Fibroblast of skin of back (primary cell): ENCODE data around the gene MYOM3.

ENCODE experiments used
- DNase-seq: peaks from one replicate; pipeline ENCODE4 v3.0.0-alpha.2; 2013

Gene MYOM3

DNA sequence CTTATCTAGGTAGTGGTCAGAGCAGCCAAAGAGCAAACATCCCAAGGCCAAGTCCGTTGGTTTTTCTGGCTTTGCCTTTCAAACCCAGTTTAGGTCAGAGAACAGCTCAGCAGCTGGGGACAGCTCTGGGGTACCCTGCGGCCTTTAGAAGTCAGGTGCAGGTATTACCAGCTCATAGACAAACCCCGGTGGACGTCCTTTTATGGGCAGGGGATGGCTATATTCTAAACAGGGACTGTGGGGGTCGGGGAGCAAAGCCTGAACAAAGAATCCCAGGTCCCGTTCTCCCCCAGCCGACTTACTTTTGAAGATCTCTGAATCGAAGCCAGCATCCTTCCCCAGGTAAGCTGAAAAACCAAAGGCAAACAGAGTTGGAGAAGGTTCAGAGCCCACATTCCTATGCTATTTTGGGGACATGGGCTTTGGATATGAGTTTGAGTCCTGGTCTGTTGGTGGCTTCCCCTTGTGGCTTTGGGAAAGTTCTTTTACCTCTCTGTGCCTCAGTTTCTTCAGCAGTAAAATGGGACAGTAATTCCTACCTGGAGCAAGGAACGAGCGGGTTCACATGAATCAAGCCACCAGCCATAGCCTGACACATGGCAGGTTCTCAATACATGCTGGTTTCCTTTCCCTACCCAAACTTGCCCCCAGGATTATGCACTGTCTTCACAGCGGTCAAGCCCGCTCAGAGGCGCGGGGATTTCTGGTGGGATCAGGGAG lies 16.6 kb downstream of the MYOM3 start:
- DNase-seq = no peak

DNA sequence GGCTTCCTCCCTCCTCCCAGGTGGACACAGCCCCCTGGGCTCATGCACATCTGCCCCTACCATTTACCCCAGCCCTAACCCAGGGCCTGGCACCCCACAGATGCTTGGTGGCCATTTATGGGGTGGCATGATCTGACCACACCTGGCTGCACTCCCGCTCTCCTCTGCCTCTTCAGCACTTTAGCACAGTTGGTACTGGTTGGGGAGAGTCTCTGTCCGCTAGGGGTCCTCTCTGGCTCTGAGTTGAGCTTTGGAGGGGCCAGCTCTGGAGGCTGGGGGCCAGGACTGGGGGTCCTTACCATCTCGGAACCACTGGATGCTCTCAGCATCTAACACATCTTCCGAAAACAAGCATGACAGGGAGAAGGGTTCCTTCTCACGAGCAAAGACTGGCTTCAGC lies 17.4 kb downstream of the MYOM3 start:
- no peak for DNase-seq

DNA sequence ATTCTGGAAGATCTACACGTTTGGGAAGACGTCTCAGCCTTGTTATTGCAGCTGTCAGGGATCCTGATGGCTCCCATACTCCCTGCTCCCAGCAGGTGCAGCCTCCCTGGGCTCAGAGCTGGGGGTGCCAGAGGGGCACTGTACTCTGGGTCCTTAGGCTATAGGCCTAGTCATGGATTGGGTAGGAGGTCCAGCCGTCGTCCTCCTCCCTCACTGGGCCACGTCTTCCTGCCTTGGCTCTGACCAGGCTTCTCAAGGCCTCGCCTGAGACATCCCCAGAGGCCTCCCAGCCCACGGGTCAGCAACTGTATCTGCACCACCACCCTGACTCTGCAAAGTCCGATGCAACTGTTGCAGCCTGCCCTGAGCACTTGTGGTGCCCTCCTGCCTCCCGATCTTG lies 18.2 kb downstream of the MYOM3 start:
- no peak for DNase-seq

DNA sequence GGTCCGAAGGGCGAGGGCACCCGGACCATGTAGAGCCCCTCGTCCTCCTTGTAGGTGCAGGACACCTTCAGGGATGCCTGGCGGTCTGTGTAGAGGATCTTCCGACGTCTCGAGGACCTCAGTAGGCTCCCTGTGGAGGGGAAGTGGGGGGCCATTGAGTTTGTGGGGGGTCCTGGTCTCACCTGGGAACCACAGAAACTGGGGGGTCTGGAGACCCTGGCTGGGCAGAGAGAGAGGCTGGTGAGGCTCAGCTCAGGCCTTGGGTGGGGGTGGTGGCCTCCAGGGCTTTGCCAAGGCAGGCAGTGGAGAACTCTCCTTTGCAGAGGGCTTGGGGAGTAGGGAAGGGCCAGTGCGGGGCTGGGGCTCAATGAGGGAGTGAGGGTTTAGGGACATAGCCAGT lies 19.0 kb downstream of the MYOM3 start:
- no peak for DNase-seq

DNA sequence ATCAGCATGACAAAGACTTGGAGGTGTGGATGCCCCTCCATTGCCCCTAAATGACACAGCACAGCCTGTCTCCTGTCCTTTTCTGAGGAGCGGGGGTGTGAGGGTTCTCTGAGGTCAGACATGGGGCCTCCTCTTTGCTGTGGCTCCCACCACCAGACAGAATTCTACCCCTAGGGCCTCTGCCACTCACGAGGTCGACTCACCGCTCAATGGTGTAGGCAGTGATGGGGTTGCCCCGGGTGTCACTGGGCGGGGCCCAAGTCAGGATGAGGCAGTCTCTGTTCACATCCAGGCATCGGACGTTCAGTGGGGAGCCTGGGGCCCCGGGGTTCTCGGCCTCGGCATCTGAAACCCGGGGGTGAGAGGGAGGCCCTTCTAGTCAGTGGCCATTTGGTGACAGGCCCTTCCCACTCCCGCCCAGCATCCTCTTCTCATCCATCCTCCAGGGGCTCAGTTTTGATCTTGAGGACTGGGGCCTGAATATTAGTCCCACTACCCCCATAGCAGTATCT lies 19.9 kb downstream of the MYOM3 start:
- DNase-seq = no peak

DNA sequence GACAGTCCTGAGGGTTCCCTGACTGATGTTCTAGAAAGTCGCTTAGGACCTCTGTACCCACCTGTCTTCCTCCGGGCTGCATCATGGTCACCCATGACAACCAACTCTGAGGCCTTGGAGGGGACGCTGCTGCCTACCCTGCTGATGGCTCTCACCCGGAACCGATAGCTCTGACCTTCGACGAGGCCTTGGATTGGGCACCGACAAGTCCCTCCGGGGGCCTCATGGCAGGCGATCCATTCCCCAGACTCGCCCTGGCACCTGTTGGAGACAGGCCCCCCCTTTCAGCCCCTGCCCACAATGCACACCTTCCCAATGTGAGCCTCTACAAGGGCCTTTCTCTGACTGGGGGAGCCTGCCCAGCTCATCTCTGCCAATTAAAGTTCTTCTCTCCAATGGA lies 21.2 kb downstream of the MYOM3 start:
- DNase-seq = no peak

DNA sequence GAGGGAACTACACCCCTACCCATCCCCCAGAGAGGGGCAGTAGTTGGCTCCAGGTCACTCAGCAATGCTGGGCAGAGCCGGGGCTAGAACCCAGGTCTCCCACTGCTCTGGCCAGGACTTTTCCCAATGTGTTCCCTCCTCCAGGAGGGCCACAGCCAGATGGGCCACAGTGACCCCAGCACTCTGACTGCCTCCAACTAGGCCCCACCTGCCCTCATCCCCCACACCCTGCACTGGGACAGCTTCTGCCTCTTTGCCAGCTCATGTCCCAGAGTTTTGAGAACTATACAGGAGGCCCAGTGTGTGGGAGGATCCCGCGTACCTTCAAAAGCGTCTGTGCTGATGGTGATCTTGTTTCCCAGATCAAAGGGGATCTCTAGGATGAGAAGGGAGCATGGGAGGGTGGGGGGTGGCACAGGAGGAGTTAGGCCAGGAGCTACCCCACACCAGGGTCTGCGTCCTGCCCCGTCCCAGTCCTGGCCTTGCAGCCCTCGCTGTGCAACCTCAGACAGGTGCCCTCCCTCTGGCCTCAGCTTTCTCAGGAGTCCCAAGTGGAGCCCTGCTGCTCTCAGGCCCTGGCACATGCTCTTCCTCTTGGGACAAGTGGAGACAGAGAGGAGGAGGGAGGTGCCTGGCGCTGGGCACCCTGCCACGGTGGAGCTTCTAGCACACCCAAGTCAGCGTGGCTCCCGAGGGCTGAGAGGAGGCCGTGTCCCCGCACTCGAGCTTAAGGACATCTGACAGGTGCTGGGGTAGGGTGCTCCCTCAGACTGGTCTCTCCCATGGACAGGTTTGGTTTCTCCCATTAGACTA lies 22.0 kb downstream of the MYOM3 start:
- DNase-seq = no peak

DNA sequence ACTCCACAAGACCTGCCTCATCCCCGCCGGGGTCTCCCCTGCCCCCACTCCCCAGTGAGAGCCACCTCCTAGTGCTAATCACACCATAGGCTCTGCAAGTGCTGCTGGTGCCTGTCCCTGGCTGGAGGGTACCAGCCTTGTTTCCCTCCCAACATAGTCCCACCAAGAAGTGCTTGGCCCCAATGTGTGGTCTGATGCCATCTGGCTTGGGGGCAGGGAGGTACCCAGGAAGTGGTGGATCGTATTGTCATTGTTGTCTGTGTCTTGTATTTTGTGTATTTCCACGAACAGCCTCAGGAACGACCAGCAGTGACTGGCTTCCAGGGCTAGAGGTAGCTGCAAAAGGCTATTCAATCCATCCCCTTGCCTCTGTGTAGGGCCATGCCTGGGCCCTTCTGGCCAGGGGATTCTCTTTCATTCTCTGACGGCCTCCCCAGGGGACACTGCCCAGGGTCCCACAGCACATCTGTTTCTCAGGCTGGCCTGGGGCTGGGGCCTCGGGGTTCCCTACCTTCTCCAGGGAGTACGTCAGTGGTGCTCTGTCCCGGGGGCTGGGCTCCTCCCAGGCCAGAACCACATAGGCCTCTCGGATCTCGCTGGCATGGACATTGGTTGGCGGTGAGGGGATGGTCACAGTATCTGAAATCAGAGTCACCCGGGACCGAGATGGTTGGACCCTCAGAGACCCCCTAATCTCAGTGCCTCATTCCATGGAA lies 22.8 kb downstream of the MYOM3 start:
- no peak for DNase-seq

DNA sequence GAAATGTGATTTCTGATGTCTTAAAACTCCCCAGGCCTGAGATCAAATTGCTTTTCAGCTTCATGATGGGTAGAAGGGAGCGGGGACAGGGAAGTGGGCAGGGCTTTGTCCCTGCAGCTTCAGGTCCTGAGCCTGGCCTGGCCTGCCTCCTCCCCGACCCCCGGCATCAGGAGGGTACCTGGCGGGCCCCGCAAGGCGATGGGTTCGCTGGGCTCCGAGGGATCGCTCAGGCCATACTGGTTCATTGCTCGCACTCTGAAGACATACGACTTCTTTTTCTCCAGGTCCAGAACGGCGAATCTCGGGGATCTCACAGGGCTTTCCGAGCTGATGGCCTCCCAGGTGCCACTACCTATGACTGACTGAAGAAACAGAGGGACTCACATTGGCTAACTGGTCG lies 25.5 kb downstream of the MYOM3 start:
- DNase-seq = no peak

DNA sequence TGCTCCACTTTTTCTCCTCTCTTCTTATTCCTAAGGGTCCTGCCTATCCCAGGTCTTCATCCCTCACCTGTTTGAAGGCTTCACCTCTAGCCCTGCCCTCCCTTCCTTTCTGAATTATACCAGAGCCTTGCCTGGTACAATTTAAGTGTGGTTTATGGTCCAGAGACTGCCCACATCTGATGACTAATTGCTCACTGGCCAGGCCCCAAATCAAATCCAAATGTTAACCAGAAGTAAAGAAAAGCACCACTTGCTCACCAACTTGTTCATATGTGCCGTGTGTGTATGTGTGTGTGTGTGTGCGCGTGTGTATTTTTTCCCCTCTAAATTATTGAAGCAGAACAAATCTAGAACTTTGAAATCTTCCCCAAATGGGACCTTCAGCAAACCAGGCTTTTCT lies 26.4 kb downstream of the MYOM3 start:
- DNase-seq = peak; percentile 20

DNA sequence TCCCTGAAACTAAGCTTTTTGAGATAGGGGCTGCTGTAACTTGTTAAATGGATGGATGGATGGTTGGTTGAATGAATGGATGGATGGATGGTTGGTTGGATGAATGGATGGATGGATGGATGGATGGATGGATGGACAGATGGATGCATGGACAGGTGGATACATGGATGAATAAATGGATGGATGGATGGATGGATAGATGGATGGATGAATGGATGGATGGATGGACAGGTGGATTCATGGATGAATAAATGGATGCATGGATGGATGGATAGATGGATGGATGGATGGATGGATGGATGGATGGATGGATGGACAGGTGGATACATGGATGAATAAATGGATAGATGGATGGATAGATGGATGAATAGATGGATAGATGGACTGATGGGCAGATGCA lies 26.9 kb downstream of the MYOM3 start:
- no peak for DNase-seq

DNA sequence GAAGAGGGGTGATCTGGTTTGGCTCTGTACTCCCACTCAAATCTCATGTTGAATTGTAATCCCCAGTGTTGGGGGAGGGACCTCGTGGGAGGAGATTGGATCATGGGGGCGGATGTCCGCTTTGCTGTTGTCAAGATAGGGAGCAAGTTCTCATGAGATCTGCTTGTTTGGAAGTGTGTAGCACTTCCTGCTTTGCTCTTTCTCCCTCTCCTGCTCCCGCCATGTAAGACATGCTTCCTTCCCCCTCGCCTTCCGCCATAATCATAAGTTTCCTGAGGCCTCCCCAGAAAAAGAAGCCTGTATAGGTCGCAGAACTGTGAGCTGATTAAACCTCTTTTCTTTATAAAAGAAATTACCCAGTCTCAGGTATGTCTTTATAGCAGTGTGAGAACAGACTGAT lies 27.9 kb downstream of the MYOM3 start:
- DNase-seq = no peak

DNA sequence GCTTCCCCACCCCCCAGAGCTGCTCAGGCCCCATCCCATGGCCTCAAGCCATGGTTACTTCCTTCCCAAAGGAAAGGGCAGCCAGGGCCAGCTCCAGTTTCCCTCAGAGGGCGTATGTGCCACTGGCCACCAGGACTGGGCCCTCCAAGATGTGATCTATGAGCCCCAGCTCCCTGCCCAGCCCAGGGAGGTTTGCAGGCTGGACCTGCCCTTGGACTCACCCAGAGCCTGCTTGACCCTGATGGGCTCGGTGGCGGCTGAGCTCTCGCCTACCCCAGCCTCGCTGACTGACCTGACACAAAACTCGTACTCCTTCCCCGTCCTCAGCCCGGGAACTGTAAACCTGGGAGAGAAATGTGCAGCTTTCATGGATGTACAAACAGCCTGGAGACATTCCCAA lies 29.6 kb downstream of the MYOM3 start:
- no peak for DNase-seq

DNA sequence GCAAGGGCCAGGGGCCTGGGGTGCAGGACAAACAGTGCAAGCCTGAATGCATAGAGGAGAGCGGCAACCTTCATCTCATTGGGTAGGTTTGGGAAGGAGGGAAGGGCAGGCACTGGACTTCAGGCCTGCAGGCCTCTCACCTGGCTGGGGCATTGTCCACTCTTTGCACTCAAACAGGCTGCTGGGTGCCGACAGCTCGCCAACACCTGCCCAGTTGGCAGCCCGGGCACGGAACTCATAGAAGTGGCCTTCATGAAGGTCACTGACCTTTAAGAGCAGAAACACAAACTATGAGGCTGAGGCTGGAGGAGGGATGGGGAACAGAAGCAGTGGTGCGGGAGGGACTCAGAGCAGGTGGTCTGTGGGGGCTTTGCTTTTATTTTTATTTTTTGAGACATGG lies 30.7 kb downstream of the MYOM3 start:
- DNase-seq = no peak

DNA sequence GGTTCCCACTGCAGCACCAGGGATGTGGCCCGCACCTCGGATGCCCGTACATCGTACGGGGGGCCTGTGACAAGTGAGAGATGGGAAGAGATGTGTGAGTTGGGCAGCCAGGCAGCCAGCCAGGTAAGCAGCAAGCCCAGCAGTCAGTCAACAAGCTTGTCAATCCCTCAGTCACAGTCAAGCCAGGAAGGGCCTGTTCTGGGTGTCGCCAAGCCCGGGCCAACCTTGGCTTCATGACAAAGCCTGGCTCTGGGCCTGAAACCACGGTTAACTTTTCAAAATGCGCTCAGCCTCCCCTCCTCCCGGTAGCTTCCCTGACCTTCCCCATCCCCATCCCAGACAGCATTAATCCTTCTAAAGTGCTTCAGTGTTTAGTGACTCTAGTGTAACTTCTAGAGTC lies 31.8 kb downstream of the MYOM3 start:
- DNase-seq = no peak

DNA sequence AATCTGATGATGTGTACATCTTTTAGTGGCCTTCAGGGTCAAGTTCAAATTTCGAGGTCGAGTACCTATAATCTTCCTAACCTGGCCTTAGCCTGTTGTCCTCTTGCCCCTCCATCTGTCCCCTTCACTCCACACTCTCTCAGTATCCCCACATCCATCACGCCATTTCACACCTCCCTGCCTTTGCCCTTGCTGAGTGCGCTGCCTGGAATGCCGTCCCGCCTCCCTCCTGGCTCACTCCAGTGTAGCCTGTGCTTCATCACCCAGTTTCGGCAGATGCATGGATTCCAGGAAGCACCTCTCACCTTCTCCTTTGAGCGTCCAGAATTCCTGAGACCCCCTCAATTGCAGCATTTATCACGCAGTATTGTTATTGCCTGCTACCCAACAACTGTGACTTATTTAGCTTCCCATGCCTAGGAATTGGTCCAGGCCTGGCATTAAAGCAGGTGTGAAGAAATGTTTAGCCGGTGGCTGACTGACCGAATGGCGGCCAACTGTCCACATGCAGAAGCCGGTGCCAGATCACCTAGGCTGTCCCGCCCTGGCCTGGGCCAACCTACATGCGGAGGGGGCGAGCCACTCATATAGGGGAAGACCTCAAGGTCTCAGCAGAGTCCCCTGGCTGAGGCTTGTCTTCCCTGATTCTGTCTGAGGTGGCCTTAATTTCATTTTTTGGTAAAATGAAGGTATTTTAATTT lies 34.5 kb downstream of the MYOM3 start:
- DNase-seq = no peak

DNA sequence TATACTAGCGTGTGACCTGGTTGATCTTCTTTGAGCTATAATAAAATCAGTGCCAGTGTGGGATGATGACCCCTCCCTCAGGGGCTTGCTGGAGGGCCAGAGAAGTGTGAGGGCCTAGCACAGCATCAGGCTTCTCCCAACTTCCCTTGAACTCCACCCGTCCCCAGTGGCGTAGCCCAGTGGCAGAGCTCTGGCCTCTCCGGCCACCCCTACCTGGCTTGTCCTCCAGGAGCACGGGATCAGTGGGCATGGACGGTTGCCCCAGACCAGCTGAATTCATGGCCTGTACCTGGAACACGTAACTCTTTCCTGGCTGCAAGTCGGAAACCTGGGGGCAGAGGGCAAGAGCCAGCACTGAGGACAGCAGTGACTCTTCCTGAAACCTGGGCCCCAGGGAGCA lies 36.0 kb downstream of the MYOM3 start:
- DNase-seq = no peak

DNA sequence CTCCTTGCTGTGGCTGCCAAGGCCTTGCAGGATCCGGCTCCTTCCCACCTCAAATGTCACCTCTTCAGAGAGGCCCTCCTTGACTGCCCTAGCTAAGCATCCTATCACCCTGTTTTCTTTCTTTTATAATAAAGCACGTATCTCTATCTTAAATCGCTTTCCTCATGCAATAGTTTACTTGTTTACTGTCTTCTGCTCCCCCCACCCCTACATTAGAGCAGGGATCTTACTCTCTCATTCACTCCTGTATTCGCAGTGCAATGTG lies 36.4 kb downstream of the MYOM3 start:
- no peak for DNase-seq

DNA sequence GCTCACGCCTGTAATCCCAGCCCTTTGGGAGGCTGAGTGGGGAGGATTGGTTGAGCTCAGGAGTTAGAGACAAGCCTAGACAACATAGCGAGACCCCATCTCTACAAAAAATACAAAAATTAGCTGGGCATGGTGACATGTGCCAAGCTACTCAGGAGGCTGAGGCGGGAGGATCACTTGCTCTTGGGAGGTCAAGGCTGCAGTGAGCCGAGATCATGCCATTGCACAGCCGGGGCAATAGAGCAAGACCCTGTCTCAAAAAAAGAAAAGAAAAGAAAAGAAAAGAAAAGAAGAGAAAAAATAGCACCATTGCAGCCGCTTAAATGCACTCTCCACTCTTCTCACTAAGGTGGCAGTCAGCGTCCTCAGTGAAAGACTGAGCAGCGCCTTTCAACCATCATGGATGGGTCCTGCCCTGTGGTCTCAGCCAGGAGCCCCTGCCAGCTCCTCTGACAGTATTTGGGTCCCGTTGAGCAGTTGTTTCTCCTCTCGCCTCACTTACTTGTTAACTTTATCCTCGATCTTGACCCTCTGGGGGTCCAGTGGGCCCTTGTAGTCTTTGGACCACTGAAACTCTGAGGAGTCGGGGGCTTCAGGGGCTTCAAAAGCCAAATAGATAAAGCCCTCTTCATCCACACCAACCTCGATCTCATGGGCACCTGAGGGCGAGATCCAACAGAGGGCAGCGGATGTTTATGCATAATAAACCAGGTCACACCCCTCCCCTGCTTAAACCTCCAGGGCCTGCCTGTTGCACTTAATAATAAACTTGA lies 36.9 kb downstream of the MYOM3 start:
- DNase-seq = no peak

DNA sequence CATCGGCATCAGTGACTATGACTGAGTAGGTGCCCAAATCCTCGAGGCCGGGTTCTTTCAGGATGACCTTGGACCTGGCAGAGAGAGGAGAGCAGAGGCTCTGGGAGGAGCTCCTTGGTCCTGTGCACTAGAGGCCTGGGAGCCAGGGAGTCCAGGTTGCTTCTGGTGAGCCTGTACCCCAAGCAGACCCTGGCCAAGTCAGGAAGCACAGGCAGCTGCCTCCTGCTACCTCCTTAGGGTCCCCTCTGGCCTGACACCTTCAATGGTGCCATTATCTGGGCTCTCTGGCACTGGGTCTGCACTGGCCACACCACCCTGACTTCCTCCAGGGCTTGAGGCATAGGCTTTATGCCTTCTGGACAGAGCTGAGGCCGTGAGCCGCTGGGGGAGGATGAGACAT lies 37.7 kb downstream of the MYOM3 start:
- no peak for DNase-seq

DNA sequence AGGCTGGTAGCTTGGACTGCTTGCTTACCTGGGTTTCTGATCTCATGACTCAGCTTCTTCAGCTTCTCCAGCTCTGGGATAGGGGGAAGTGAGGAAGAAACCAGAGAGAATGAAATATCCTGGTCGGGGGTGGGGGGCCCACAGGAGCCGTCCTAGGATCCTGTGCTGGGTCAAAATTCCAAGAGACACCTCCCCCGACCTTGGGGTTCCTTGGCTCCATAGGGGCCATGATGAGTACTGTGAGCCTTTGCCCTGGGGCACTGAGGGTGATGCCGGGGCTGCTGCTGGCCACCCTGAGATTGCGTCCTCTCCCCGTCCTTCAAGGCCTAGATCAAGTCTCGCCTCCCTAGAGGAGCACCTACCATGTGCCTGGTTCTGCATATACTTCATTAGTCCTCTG lies 40.0 kb downstream of the MYOM3 start:
- DNase-seq = no peak

DNA sequence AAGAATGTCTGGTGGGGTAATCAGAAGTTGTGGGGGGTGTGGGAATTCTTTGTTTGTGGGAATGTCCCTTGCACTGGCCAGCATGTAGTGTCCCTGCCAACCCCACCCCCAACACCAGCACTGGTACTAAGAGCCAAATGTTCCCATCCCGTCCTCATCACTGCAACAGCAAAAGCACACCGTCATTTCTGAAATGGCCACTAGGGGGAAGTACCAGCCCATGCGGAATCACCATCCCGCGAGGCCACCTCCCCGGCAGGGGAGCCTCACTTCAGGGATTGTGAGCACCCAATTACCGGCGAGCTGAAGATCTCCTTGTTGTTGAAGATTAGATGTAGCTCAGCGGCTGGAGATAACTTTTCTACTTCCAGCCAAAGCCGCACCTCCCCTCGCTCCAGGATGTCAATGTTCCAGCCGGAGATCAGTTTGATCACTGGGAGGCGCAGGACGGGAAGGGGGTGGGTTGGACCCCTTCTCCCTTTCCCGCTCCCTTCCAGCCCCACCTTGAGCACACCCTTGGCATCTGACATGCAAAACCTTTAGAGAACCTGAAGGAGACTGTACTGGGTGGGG lies 41.0 kb downstream of the MYOM3 start:
- peak; percentile 75 for DNase-seq
